Hepatocyte (in vitro differentiated cells): ENCODE results near the gene ZC3H13. TPM values are rescaled to one million over a fixed set of nuclear protein-coding genes. Genes with fewer than 3 reads are reported as not detected.

ENCODE experiments used
- DNase-seq: peaks from one replicate; pipeline ENCODE4 v3.0.0-alpha.2; 2016; ENCODE audit warnings: low spot score
- H2AFZ ChIP-seq: fragments of 200-600 bp; sonication (generic); 2 replicates; pipeline ENCODE4 v1.6.0; 2016; ENCODE audit warnings: antibody characterized with exemption, mild to moderate bottlenecking
- H3K27ac ChIP-seq: fragments of 200-600 bp; sonication (generic); 2 replicates; pipeline ENCODE4 v1.5.1; 2016; ENCODE audit warnings: mild to moderate bottlenecking
- H3K27me3 ChIP-seq: fragments of 200-600 bp; sonication (generic); 2 replicates; pipeline ENCODE4 v1.6.1; 2016
- H3K36me3 ChIP-seq: fragments of 200-600 bp; sonication (generic); replicated peaks from 2 replicates; pipeline ENCODE4 v1.5.1; 2016; ENCODE audit warnings: low read depth; ENCODE audit not compliant: insufficient read depth
- H3K4me1 ChIP-seq: fragments of 200-600 bp; sonication (generic); 2 replicates; pipeline ENCODE4 v1.5.1; 2016; ENCODE audit warnings: mild to moderate bottlenecking, moderate library complexity; ENCODE audit not compliant: insufficient read depth
- H3K4me2 ChIP-seq: fragments of 200-600 bp; sonication (generic); 2 replicates; pipeline ENCODE4 v1.6.0; 2016
- H3K4me3 ChIP-seq: fragments of 200-600 bp; sonication (generic); 2 replicates; pipeline ENCODE4 v1.5.1; 2016; ENCODE audit warnings: mild to moderate bottlenecking
- H3K79me2 ChIP-seq: fragments of 200-600 bp; sonication (generic); 2 replicates; pipeline ENCODE4 v1.6.0; 2017; ENCODE audit warnings: mild to moderate bottlenecking
- H3K9me2 ChIP-seq: fragments of 200-600 bp; sonication (generic); replicated peaks from 2 replicates; pipeline ENCODE4 v1.6.0; 2017; ENCODE audit warnings: mild to moderate bottlenecking; ENCODE audit not compliant: insufficient read depth
- H3K9me3 ChIP-seq: fragments of 200-600 bp; sonication (generic); 2 replicates; pipeline ENCODE4 v1.5.1; 2016; ENCODE audit warnings: low read depth, mild to moderate bottlenecking
- H4K20me1 ChIP-seq: fragments of 200-600 bp; sonication (generic); 2 replicates; pipeline ENCODE4 v1.6.0; 2016; ENCODE audit warnings: mild to moderate bottlenecking; ENCODE audit not compliant: insufficient read depth, poor library complexity, severe bottlenecking
- CTCF ChIP-seq: fragments of 200-600 bp; sonication (generic); IDR thresholded peaks from 2 replicates; pipeline ENCODE4 v1.5.1; 2016; ENCODE audit warnings: antibody characterized with exemption, mild to moderate bottlenecking; ENCODE audit not compliant: poor library complexity
- EZH2 ChIP-seq: fragments of 200-600 bp; sonication (generic); IDR thresholded peaks from 2 replicates; pipeline ENCODE4 v1.6.1; 2016; ENCODE audit warnings: antibody characterized with exemption, mild to moderate bottlenecking, borderline replicate concordance
- EZH2phosphoT487 ChIP-seq: fragments of 200-600 bp; sonication (generic); IDR thresholded peaks from one replicate; pipeline ENCODE4 v1.6.1; 2018; ENCODE audit warnings: antibody characterized with exemption, mild to moderate bottlenecking, low read depth, moderate library complexity; ENCODE audit not compliant: unreplicated experiment, severe bottlenecking
- WGBS: methylation state at CpG from one replicate; pipeline ENCODE4 v1.1.6; 2016; ENCODE audit warnings: low lambda C conversion rate; ENCODE audit errors: missing lambda C conversion rate; 5-methylcytosine and 5-hydroxymethylcytosine counted together
- polyA plus RNA-seq: library from polyadenylated mRNA; unstranded; fragments of >200 nt; fragmentation: Nextera tagmentation; extraction: Ambion mirVana; gene quantifications from 2 replicates; pipeline ENCODE4 v1.2.1, GENCODE V29; 2016
- total RNA-seq: library from RNA; depleted of rRNA; stranded (reverse); fragments of >200 nt; gene quantifications from 2 replicates; pipeline ENCODE4 v1.2.3, GENCODE V29; 2014

The ZC3H13 gene
- total and polyA plus RNA-seq, 2 experiments from 2014 or later, result 15.2 to 45.2 TPM

DNA sequence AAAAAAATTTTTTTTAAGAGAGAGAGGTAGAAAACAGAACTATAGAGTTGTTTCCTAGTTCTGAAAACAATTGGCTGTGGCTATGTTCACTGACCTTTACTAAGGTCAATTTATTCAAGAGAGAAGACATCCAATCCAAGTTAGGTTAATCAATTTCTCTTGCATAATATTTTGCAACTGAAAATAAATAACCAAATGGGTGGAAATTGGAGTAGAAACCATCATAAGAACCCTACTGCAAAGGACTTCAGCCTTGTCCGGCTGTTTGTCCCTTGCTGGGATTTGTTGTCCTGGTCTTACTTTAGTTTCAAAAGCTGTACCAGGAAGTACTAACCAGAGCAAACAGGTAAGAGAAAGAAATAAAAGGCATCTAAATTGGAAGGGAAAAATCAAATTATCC is 23.3 kb upstream of the ZC3H13 start:
- TF ChIP-seq CTCF, result no peak
- TF ChIP-seq EZH2, result no peak
- no peak for TF ChIP-seq EZH2phosphoT487
- 100% methylated on average over 1 of the region's 1 CpG for WGBS
- Histone ChIP-seq H3K9me3 (no peaks in the 10 kb centered on the region), H3K79me2 (no peaks in the 10 kb centered on the region), H2AFZ (no peak overlapping the region), H3K4me3 (no peak overlapping the region), H3K4me1 (no peaks in the 10 kb centered on the region), H3K9me2 (no peaks in the 10 kb centered on the region), H3K4me2 (no peak overlapping the region), H3K27me3 (no peaks in the 10 kb centered on the region), H3K27ac (no peak overlapping the region), H4K20me1 (no peaks in the 10 kb centered on the region), H3K36me3 (no peaks in the 10 kb centered on the region)
- DNase-seq, result no peak

DNA sequence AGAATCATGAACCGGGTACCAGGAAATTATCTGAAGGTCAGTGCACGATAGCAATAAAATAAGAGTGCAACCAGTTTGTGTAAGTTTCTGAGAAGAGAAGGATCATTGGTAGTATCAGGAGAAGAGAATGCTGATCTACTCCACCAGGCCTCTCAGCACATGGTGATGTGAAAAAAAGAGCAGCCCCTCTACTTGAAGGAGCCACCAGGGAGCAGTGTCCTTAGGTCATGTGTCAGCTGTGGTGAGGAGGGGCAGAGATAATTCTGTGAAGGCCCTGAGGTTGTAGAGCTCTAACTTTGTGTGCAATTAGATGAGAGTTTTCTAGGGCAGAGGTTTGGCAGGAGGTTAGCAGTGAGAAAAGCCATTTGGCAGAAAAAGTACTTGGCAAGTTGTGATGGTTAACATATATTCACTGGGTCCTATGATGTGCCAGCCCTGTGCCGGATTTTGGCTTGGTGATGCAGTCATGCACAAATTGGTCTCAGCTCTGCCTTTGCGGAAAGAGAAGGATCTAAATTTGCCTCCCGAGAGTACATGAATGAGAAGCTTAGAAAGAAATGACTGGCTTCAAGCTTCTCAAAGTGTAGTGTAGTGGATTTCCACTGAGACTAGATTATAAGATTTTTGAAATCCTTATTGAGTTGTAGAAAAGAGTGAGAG is 19.2 kb upstream of the ZC3H13 start:
- Histone ChIP-seq H3K27me3 (no peaks in the 10 kb centered on the region), H4K20me1 (no peaks in the 10 kb centered on the region), H3K79me2 (no peaks in the 10 kb centered on the region), H3K36me3 (no peaks in the 10 kb centered on the region), H3K9me2 (no peaks in the 10 kb centered on the region), H2AFZ (no peak overlapping the region), H3K9me3 (no peaks in the 10 kb centered on the region), H3K4me2 (no peak overlapping the region), H3K4me3 (no peak overlapping the region), H3K27ac (no peak overlapping the region), H3K4me1 (no peaks in the 10 kb centered on the region)
- TF ChIP-seq CTCF (no peak), EZH2phosphoT487 (no peak), EZH2 (no peak)
- DNase-seq, result no peak
- WGBS, result 96% methylated on average over 5 of the region's 5 CpGs

DNA sequence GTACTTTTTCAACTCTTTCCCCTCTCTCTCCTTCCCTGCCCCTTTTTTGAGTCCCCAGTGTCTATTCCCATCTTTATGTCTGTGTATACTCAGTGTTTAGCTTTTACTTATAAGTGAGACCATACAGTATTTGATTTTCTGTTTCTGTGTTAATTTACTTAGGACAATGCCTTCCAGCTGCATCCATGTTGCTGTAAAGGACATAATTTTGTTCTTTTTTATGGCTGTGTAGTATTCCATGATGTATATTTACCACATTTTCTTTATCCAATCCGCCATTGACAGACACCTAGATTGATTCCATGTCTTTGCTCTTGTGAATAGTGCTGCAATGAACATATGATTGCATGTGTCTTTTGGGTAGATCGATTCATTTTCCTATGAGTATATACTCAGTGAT is 10.7 kb upstream of the ZC3H13 start:
- H3K4me2 ChIP-seq, result no peak overlapping the region
- H3K9me3 ChIP-seq, result no peaks in the 10 kb centered on the region
- 95% methylated on average over 2 of the region's 2 CpGs for WGBS
- no peaks in the 10 kb centered on the region for H3K36me3 ChIP-seq
- no peaks in the 10 kb centered on the region for H3K4me1 ChIP-seq
- H3K27me3 ChIP-seq, result no peaks in the 10 kb centered on the region
- no peak overlapping the region for H2AFZ ChIP-seq
- H3K9me2 ChIP-seq, result no peaks in the 10 kb centered on the region
- no peaks in the 10 kb centered on the region for H3K79me2 ChIP-seq
- TF ChIP-seq EZH2, result no peak
- TF ChIP-seq EZH2phosphoT487, result no peak
- TF ChIP-seq CTCF, result no peak
- H3K27ac ChIP-seq, result no peak overlapping the region
- no peaks in the 10 kb centered on the region for H4K20me1 ChIP-seq
- no peak for DNase-seq
- no peak overlapping the region for H3K4me3 ChIP-seq

DNA sequence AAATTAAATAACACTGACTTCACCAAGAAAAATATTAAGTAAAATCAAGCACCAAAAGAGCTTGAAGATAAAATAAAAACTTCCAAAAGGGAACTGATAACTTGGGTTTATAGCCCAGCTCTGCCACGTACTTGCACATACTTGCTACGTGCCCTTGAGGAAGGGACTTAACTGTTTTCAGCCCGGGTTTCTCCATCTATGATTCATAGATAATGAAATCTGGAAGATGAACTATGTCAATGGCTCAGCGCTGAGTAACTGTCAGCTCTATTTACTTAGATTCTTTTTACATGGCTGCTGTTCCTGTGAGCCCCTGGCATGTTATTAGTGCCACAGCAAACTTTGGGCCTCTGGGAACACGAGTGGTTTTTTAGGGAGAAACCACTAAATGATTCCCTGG is 9.6 kb upstream of the ZC3H13 start:
- no peak overlapping the region for H2AFZ ChIP-seq
- peak overlapping the region; percentile 20 for H3K4me2 ChIP-seq
- DNase-seq, result peak; percentile 13
- no peaks in the 10 kb centered on the region for H3K9me2 ChIP-seq
- H3K36me3 ChIP-seq, result no peaks in the 10 kb centered on the region
- H3K79me2 ChIP-seq, result no peaks in the 10 kb centered on the region
- H3K4me3 ChIP-seq, result no peak overlapping the region
- H3K27ac ChIP-seq, result peak overlapping the region; percentile 7
- WGBS, result 72% methylated on average over 5 of the region's 5 CpGs
- H3K27me3 ChIP-seq, result no peaks in the 10 kb centered on the region
- no peaks in the 10 kb centered on the region for H4K20me1 ChIP-seq
- no peaks in the 10 kb centered on the region for H3K9me3 ChIP-seq
- no peaks in the 10 kb centered on the region for H3K4me1 ChIP-seq
- TF ChIP-seq CTCF (no peak), EZH2phosphoT487 (no peak), EZH2 (no peak)
